Measurements from ENCODE around the gene GPR137C. TPM values are rescaled to one million over a fixed set of nuclear protein-coding genes. Genes with fewer than 3 reads are reported as not detected.

Gene GPR137C
- total and polyA plus RNA-seq, 3 donors from 2014 or later, result 2.9 to 9.4 (median 7.1) TPM

DNA sequence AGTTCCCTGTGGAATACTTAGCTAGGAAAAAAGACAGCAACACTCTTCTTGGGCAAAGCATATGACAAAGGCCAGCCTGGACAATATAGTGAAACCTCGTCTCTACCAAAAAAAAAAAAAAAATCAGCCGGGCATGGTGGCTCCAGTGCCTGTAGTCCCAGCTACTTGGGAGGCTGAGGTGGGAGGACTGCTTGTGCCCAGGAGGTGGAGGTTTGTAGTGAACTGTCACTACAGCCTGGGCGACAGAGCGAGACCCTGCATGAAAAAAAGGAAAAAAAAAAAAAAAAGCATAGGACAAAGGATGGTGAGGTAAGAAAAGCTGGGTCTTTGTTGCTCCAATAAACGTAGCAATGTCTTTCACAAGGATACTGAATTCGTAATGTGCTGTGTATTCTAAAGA lies 1.4 kb upstream of the GPR137C start:
- H3K4me1 ChIP-seq, result peaks cover 32% of the 10 kb centered on the region
- TF ChIP-seq POLR2A (IDR thresholded peaks at IDR 0.05) (no peak), CTCF (IDR thresholded peaks at IDR 0.05) (no peak)
- H3K27me3 ChIP-seq, result no peaks in the 10 kb centered on the region
- peak overlapping the region; percentile 89 to 93 for H3K27ac ChIP-seq
- H3K9me3 ChIP-seq, result no peaks in the 10 kb centered on the region
- intact Hi-C loops (cut with DNase I; ENCODE audit: low total_unique reads), result no loop called here
- peak overlapping the region; percentile 73 to 75 for H3K4me3 ChIP-seq
- no peak for DNase-seq
- no peaks in the 10 kb centered on the region for H3K36me3 ChIP-seq (ENCODE audit: low read depth, missing control alignments)
- 21 to 26% methylated on average over 6 of the region's 6 CpGs for WGBS, 2 donors

- Histone ChIP-seq H3K4me1 (peaks cover 27% of the 10 kb centered on the region), H3K9me3 (no peaks in the 10 kb centered on the region), H3K27me3 (no peaks in the 10 kb centered on the region), H3K27ac (peak overlapping the region; percentile 89 to 93), H3K4me3 (peak overlapping the region; percentile 73 to 75), H3K36me3 (ENCODE audit: low read depth, missing control alignments) (no peaks in the 10 kb centered on the region)
- intact Hi-C loops (cut with DNase I; ENCODE audit: low total_unique reads), result no loop called here
- peak; percentile 47 for DNase-seq
- 0 to 1% methylated on average over 8 of the region's 8 CpGs for WGBS, 2 donors
- TF ChIP-seq POLR2A (IDR thresholded peaks at IDR 0.05) (no peak), CTCF (IDR thresholded peaks at IDR 0.05) (no peak)
Observed at GRCh38 chr14:52551696-52552062, 957 bp upstream of the GPR137C start.

- no peaks in the 10 kb centered on the region for H3K27me3 ChIP-seq
- no peaks in the 10 kb centered on the region for H3K9me3 ChIP-seq
- peaks cover 19% of the 10 kb centered on the region for H3K4me1 ChIP-seq
- H3K27ac ChIP-seq, result peak overlapping the region; percentile 82 to 89
- intact Hi-C loops (cut with DNase I; ENCODE audit: low total_unique reads), result no loop called here
- no peaks in the 10 kb centered on the region for H3K36me3 ChIP-seq (ENCODE audit: low read depth, missing control alignments)
- TF ChIP-seq POLR2A (IDR thresholded peaks at IDR 0.05) (no peak), CTCF (IDR thresholded peaks at IDR 0.05) (no peak)
- WGBS, 2 donors, result 0 to 1% methylated on average over 13 to 59 of the region's 69 CpGs
- H3K4me3 ChIP-seq, result peak overlapping the region; percentile 68 to 75
- DNase-seq, result peak; percentile 36
Observed at GRCh38 chr14:52553002-52553670, 500 bp downstream of the GPR137C start.

DNA sequence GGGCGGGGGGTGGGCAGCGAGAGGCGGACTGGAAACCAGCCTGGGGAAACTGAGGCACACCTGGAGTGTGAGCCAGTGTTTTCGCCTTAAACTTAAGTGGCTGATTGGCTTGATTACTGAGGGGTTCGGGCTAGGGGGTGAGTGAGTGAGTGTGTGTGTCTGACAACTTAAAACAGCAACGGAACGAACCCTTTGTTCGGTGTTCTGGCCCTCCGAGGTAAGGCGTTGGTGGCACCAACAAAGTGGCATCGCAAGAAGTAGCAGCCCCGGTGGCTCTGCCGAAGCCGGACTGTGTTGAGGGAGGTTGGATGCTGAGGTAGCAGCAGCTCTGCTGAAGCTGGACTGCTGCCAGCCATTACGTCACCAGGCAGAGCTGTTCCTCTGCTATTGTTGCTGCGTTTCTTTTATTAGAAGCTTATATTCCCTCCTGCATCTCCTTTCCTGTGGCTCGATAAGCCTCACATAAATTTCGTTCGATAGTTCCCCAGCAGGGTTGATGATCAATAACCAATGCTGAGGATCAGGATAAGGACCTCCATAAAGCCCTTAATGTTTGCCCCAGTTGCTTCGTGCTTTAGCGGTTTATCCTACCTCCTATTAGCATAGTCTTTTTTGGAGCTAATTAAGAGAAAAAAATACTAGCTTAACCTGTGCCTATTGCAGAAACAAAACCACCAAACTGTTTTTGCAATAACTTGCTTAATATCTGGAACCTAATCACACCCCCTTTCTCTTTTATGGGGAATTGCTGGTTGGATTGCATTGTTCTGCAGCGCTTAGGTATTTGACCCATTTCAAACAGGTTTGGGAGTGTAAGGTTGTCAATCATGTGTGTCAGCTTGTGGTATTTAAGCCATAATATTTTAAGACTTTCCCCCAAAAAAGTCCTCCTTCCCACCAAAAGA lies 1.3 kb downstream of the GPR137C start:
- intact Hi-C loops (cut with DNase I; ENCODE audit: low total_unique reads), result no loop called here
- WGBS, 2 donors, result 5% methylated on average over 20 to 22 of the region's 22 CpGs
- peak; percentile 90 for DNase-seq
- H3K27ac ChIP-seq, result peak overlapping the region; percentile 82 to 89
- H3K4me1 ChIP-seq, result peaks cover 19% of the 10 kb centered on the region
- no peaks in the 10 kb centered on the region for H3K36me3 ChIP-seq (ENCODE audit: low read depth, missing control alignments)
- no peaks in the 10 kb centered on the region for H3K27me3 ChIP-seq
- TF ChIP-seq CTCF (IDR thresholded peaks at IDR 0.05) (no peak), POLR2A (IDR thresholded peaks at IDR 0.05) (no peak)
- H3K9me3 ChIP-seq, result no peaks in the 10 kb centered on the region
- H3K4me3 ChIP-seq, result peak overlapping the region; percentile 68 to 75
